Vagina (tissue), 2 donors: ENCODE results near the gene AJAP1. TPM values are rescaled to one million over a fixed set of nuclear protein-coding genes. Genes with fewer than 3 reads are reported as not detected.

ENCODE experiments used
- DNase-seq, 2 donors: peaks; one replicate each; pipeline ENCODE4 v3.0.0-alpha.2; 2017; ENCODE audit errors: extremely low spot score in 2 of 2
- H3K27ac ChIP-seq: fragments of 200-600 bp; sonication (generic); one replicate; pipeline ENCODE4 v1.5.1; 2019
- H3K27me3 ChIP-seq: fragments of 200-600 bp; sonication (generic); one replicate; pipeline ENCODE4 v1.5.1; 2019
- H3K36me3 ChIP-seq, 2 donors: fragments of 200-600 bp; sonication (generic); one replicate each; pipeline ENCODE4 v1.5.1; 2017 to 2019
- H3K4me1 ChIP-seq: fragments of 200-600 bp; sonication (generic); one replicate; pipeline ENCODE4 v1.5.1; 2019
- H3K4me3 ChIP-seq, 2 donors: fragments of 200-600 bp; sonication (generic); 1 replicate in 1 of 2; 2 replicates in 1 of 2; pipeline ENCODE4 v1.5.1; 2016 to 2019
- H3K9me3 ChIP-seq: fragments of 200-600 bp; sonication (generic); one replicate; pipeline ENCODE4 v1.5.1; 2019
- CTCF ChIP-seq, 3 experiments: fragments of 450-650 bp in 2 of 3; fragments of 200-600 bp in 1 of 3; sonication (generic) in 1 of 3; IDR thresholded peaks; one replicate each; pipeline ENCODE4 v1.5.1; 2017 to 2019; ENCODE audit warnings: antibody characterized with exemption in 3 of 3, mild to moderate bottlenecking in 2 of 3, moderate library complexity in 2 of 3
- POLR2A ChIP-seq, 2 donors: fragments of 450-650 bp; IDR thresholded peaks; one replicate each; pipeline ENCODE4 v1.6.1; 2017; ENCODE audit warnings: antibody characterized with exemption in 2 of 2, mild to moderate bottlenecking in 2 of 2, moderate library complexity in 2 of 2
- POLR2AphosphoS5 ChIP-seq, 2 donors: sonication (generic); formaldehyde crosslinking; IDR thresholded peaks; one replicate each; pipeline ENCODE4 v1.9.0; 2017; ENCODE audit warnings: antibody characterized with exemption in 2 of 2, mild to moderate bottlenecking in 2 of 2, low read depth in 1 of 2; ENCODE audit not compliant: insufficient read depth in 1 of 2
- intact Hi-C: fragments of 100-400 bp; cut with DNase I; formaldehyde crosslinking; loops from one replicate; pipeline ENCODE4 v1.15.1; 2023
- total RNA-seq: library from RNA; depleted of rRNA; stranded (reverse); fragments of >200 nt; gene quantifications from one replicate; pipeline ENCODE4 v1.2.3, GENCODE V29; 2016

AJAP1 gene
- total RNA-seq, 1 donor from 2014 or later: 1.7 TPM

DNA sequence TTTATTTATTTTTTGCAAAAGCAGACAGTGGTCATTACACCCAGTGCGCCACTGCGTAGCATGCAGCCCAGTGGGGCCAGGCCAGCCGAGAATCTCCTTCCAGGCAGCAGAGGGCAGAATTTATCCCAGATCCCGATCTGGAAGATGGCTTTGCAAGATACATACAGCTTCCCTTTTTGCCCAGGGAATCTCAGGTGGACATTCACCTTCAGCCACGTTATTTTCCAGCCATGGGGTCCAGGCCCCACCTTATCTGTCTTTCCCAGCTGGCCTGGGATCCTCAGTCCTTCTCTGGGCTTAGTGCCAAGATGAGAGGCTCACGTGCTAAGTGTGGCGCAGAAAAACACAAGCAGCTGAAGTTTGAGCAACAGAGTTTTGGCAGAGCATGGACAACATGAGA lies 123.6 kb downstream of the AJAP1 start:
- Histone ChIP-seq H3K27ac (no peak overlapping the region), H3K36me3 (no peaks in the 10 kb centered on the region), H3K4me3 (no peak overlapping the region), H3K27me3 (no peaks in the 10 kb centered on the region), H3K9me3 (no peaks in the 10 kb centered on the region), H3K4me1 (peaks cover 5% of the 10 kb centered on the region)
- TF ChIP-seq POLR2AphosphoS5 (IDR thresholded peaks at IDR 0.05; ENCODE audit: insufficient read depth in 1 of 2, low read depth in 1 of 2): no peak
- no peak for TF ChIP-seq POLR2A (IDR thresholded peaks at IDR 0.05)
- TF ChIP-seq CTCF (IDR thresholded peaks at IDR 0.05): no peak
- intact Hi-C loops: no loop called here
- DNase-seq: no peak

- DNase-seq: no peak
- no peak for TF ChIP-seq POLR2AphosphoS5 (IDR thresholded peaks at IDR 0.05; ENCODE audit: insufficient read depth in 1 of 2, low read depth in 1 of 2)
- TF ChIP-seq CTCF (IDR thresholded peaks at IDR 0.05): no peak
- no peak for TF ChIP-seq POLR2A (IDR thresholded peaks at IDR 0.05)
- Histone ChIP-seq H3K27me3 (no peaks in the 10 kb centered on the region), H3K36me3 (no peaks in the 10 kb centered on the region), H3K4me1 (peaks cover 5% of the 10 kb centered on the region), H3K4me3 (no peak overlapping the region), H3K9me3 (no peaks in the 10 kb centered on the region), H3K27ac (no peak overlapping the region)
- intact Hi-C loops: no loop called here
These were observed 127.2 kb downstream of the AJAP1 start for GRCh38 chr1:4781646-4782045.

DNA sequence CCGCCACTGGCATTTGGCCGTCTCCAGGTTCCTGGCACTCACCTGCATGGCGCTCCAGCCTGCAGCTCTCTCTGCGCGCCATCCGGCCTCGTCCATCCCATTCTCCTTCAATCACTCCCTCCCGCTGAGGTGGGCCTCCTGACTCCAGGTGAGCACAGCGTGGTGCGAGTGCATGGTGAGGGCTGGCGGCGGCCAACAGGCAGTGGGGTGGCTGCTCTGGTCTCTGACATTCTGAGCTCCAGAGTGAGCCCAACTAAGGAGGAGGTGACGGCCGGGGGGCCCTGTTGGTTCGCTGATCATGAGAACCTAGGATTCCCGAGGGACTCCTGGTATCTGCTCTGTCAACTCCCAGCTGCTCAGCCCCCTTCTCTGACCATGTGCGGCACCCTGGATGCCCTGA lies 130.4 kb downstream of the AJAP1 start:
- Histone ChIP-seq H3K9me3 (no peaks in the 10 kb centered on the region), H3K27me3 (no peaks in the 10 kb centered on the region), H3K27ac (no peak overlapping the region), H3K4me3 (no peak overlapping the region), H3K4me1 (no peaks in the 10 kb centered on the region), H3K36me3 (no peaks in the 10 kb centered on the region)
- no peak for DNase-seq
- intact Hi-C loops: no loop called here
- TF ChIP-seq CTCF (IDR thresholded peaks at IDR 0.05) (no peak), POLR2AphosphoS5 (IDR thresholded peaks at IDR 0.05; ENCODE audit: insufficient read depth in 1 of 2, low read depth in 1 of 2) (no peak), POLR2A (IDR thresholded peaks at IDR 0.05) (no peak)

DNA sequence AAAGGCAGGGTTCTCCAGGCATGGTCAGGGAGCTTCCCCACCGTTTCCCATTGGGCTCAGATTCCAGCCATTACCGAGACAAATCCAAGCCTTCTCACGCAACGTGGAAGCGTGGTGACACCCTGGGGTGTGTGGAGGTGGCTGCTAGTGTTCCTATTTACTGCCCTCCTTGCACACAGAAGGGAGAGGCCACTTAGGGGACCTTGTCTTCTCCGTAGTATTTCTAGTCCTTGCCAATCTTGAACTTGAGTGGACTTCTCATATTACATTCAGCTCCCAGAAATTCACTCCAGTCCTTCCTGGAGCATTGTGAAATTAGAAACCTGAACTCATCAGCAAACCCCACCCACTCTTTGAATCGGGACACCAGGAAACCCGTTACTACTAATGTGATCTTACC lies 131.6 kb downstream of the AJAP1 start:
- H3K27ac ChIP-seq: no peak overlapping the region
- no peak for DNase-seq
- no peak for TF ChIP-seq CTCF (IDR thresholded peaks at IDR 0.05)
- TF ChIP-seq POLR2AphosphoS5 (IDR thresholded peaks at IDR 0.05; ENCODE audit: insufficient read depth in 1 of 2, low read depth in 1 of 2): no peak
- TF ChIP-seq POLR2A (IDR thresholded peaks at IDR 0.05): no peak
- H3K4me1 ChIP-seq: no peaks in the 10 kb centered on the region
- no peaks in the 10 kb centered on the region for H3K36me3 ChIP-seq
- H3K27me3 ChIP-seq: no peaks in the 10 kb centered on the region
- no peaks in the 10 kb centered on the region for H3K9me3 ChIP-seq
- intact Hi-C loops: no loop called here
- H3K4me3 ChIP-seq: no peak overlapping the region

GRCh38 chr1:4787551-4787950 lies 133.1 kb downstream of the AJAP1 start:
- H3K36me3 ChIP-seq: no peaks in the 10 kb centered on the region
- no peaks in the 10 kb centered on the region for H3K27me3 ChIP-seq
- intact Hi-C loops: no loop called here
- no peaks in the 10 kb centered on the region for H3K9me3 ChIP-seq
- TF ChIP-seq POLR2A (IDR thresholded peaks at IDR 0.05): no peak
- TF ChIP-seq CTCF (IDR thresholded peaks at IDR 0.05): no peak
- no peak for TF ChIP-seq POLR2AphosphoS5 (IDR thresholded peaks at IDR 0.05; ENCODE audit: insufficient read depth in 1 of 2, low read depth in 1 of 2)
- no peak overlapping the region for H3K27ac ChIP-seq
- no peak overlapping the region for H3K4me3 ChIP-seq
- DNase-seq: peak in 1 of 2 donors; percentile 52
- H3K4me1 ChIP-seq: no peaks in the 10 kb centered on the region
